Panc1 (cell line): ENCODE measurements around the gene MYO7A. TPM values are rescaled to one million over a fixed set of nuclear protein-coding genes. Genes with fewer than 3 reads are reported as not detected.

Experiments
- ATAC-seq: fragments of 200-7000 bp; cut with Tn5 transposase; 2 replicates; pipeline ENCODE4 v1.9.1; 2020; ENCODE audit warnings: mild to moderate bottlenecking, moderate library complexity
- BruUV-seq: library from RNA; stranded (reverse); fragments of 400-500 nt; replicated peaks from 2 replicates; lab custom pipeline; 2021; lab: Mats Ljungman, UMichigan
- CTCF ChIA-PET: fragments of 300-600 bp; sonication (Branson Sonifier 250); formaldehyde crosslinking; loops from one replicate; lab custom pipeline; 2022; ENCODE audit warnings: antibody characterized with exemption; lab: Charles Lee
- POLR2A ChIA-PET: fragments of 300-600 bp; sonication (Branson Sonifier 250); formaldehyde crosslinking; loops from one replicate; lab custom pipeline; 2022; ENCODE audit warnings: antibody characterized with exemption; lab: Charles Lee
- DNase-seq: peaks from one replicate; pipeline ENCODE4 v3.0.0-alpha.2; 2010; ENCODE audit warnings: low read depth, low spot score
- H3K27ac ChIP-seq: 2 replicates; pipeline ENCODE4 v1.5.1; 2011; ENCODE audit warnings: mild to moderate bottlenecking, low read length, inconsistent platforms
- H3K27me3 ChIP-seq: fragments of 200-500 bp; sonication (Bioruptor generic); 2 replicates; pipeline ENCODE4 v1.6.0; 2014; ENCODE audit warnings: low read length, inconsistent platforms; ENCODE audit not compliant: control insufficient read depth, insufficient read depth
- H3K36me3 ChIP-seq: fragments of 200-500 bp; sonication (Bioruptor generic); 2 replicates; pipeline ENCODE4 v1.5.1; 2014; ENCODE audit warnings: inconsistent platforms, mild to moderate bottlenecking, low read length, moderate library complexity; ENCODE audit not compliant: control insufficient read depth, insufficient read depth
- H3K4me1 ChIP-seq: 2 replicates; pipeline ENCODE4 v1.5.1; 2011; ENCODE audit warnings: inconsistent platforms, mild to moderate bottlenecking, low read length, moderate library complexity; ENCODE audit not compliant: control insufficient read depth, insufficient read depth
- H3K4me3 ChIP-seq, 2 experiments: 2 replicates each; pipeline ENCODE4 v1.5.1; 2011 to 2012; ENCODE audit warnings: low read depth in 2 of 2, low read length in 2 of 2, mild to moderate bottlenecking in 2 of 2, inconsistent platforms in 1 of 2, moderate library complexity in 1 of 2
- H3K9me3 ChIP-seq: fragments of 200-500 bp; sonication (Bioruptor generic); 2 replicates; pipeline ENCODE4 v1.5.1; 2014; ENCODE audit warnings: low read depth, mild to moderate bottlenecking, inconsistent platforms, low read length, moderate library complexity; ENCODE audit not compliant: control insufficient read depth, insufficient read depth
- POLR2AphosphoS5 ChIP-seq: IDR thresholded peaks from 2 replicates; pipeline ENCODE4 v1.6.1; 2012; ENCODE audit warnings: mild to moderate bottlenecking, low read depth, low read length, moderate library complexity
- SIN3A ChIP-seq: IDR thresholded peaks from 2 replicates; pipeline ENCODE4 v1.6.1; 2012; ENCODE audit warnings: low read depth, mild to moderate bottlenecking, low read length, moderate library complexity, borderline replicate concordance; ENCODE audit not compliant: insufficient read depth
- TCF7L2 ChIP-seq: IDR thresholded peaks from 2 replicates; pipeline ENCODE4 v1.6.1; 2011; ENCODE audit warnings: mild to moderate bottlenecking, low read depth, low read length, inconsistent platforms
- in situ Hi-C: cut with HindIII; loops from 2 replicates; pipeline ENCODE4 v1.10.0; 2016; ENCODE audit warnings: low sequenced_read_pairs, low pct_unique_long_range_greater_than_20kb
- intact Hi-C: fragments of 100-400 bp; cut with micrococcal nuclease; formaldehyde crosslinking; loops from one replicate; pipeline ENCODE4 v1.10.0; 2022; ENCODE audit not compliant: unreplicated experiment
- total RNA-seq: library from RNA; stranded (reverse); gene quantifications from one replicate; pipeline ENCODE4 v1.2.1, GENCODE V29; 2021; ENCODE audit not compliant: unreplicated experiment
- TF ChIP-seq, protein P1 (sequence below), 2 experiments: IDR thresholded peaks; 2 replicates each; pipeline ENCODE4 v1.6.1; 2011 to 2012; ENCODE audit warnings: low read depth in 2 of 2, control low read depth in 1 of 2, low read length in 1 of 2, mild to moderate bottlenecking in 1 of 2, moderate library complexity in 1 of 2; ENCODE audit not compliant: insufficient read depth in 1 of 2
- TF ChIP-seq, protein P2 (sequence below): fragments of 450-650 bp; IDR thresholded peaks from 2 replicates; pipeline ENCODE4 v1.5.1; 2017; ENCODE audit warnings: mild to moderate bottlenecking

The MYO7A gene
- total RNA-seq, 1 experiment from 2014 or later, result 1.3 TPM

DNA sequence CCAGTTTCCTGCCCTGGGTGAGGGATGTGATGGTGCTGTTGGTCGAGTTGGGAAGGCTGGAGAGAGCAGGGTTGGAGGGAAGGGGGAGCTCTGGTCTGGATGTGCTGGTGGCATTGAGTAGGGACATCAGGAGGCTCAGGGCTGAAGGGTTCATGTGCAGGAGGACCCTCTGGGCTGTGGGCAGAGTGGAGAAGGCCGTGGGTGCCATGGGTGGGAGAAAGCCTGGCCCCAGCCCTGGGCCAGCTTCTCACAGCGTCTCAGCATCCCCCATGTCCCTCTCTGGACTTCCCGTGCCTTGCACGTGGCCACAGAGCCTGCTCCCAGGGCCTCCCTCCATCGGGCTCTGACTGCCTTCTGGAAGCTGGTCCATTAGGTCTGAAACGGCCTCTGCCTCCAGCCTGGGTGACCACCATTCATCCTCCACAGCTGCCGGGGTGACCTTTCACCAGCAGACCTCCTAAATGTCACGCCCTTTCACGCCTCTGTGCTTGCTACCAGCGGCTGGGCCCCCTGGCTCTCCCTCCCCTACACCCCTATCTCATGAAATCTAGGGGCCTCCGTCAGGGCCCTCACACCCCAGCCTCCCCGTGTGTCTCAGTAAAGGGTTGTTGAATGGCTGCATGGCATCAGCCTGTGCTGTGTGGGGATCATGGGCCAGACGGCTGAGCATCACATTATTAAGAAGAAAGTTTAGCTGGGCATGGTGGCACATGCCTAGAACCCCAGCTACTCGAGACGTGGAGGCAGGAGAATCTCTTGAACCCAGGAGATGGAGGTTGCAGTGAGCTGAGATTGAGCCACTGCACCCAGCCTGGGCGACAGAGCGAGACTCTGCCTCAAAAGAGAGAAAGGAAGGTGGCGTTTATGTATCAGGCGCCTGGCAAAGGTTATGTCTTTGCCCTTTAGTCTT is 25.5 kb downstream of the MYO7A start:
- Histone ChIP-seq H3K27me3 (no peaks in the 10 kb centered on the region), H3K27ac (no peak overlapping the region), H3K4me3 (no peak overlapping the region), H3K36me3 (no peaks in the 10 kb centered on the region), H3K9me3 (no peaks in the 10 kb centered on the region), H3K4me1 (no peaks in the 10 kb centered on the region)
- TF ChIP-seq, protein P1, sequence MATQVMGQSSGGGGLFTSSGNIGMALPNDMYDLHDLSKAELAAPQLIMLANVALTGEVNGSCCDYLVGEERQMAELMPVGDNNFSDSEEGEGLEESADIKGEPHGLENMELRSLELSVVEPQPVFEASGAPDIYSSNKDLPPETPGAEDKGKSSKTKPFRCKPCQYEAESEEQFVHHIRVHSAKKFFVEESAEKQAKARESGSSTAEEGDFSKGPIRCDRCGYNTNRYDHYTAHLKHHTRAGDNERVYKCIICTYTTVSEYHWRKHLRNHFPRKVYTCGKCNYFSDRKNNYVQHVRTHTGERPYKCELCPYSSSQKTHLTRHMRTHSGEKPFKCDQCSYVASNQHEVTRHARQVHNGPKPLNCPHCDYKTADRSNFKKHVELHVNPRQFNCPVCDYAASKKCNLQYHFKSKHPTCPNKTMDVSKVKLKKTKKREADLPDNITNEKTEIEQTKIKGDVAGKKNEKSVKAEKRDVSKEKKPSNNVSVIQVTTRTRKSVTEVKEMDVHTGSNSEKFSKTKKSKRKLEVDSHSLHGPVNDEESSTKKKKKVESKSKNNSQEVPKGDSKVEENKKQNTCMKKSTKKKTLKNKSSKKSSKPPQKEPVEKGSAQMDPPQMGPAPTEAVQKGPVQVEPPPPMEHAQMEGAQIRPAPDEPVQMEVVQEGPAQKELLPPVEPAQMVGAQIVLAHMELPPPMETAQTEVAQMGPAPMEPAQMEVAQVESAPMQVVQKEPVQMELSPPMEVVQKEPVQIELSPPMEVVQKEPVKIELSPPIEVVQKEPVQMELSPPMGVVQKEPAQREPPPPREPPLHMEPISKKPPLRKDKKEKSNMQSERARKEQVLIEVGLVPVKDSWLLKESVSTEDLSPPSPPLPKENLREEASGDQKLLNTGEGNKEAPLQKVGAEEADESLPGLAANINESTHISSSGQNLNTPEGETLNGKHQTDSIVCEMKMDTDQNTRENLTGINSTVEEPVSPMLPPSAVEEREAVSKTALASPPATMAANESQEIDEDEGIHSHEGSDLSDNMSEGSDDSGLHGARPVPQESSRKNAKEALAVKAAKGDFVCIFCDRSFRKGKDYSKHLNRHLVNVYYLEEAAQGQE (IDR thresholded peaks at IDR 0.05; ENCODE audit: insufficient read depth in 1 of 2, low read depth in 2 of 2, low read length in 1 of 2), result no peak
- TF ChIP-seq TCF7L2 (no peak), SIN3A (no peak), POLR2AphosphoS5 (no peak)
- TF ChIP-seq, protein P2, sequence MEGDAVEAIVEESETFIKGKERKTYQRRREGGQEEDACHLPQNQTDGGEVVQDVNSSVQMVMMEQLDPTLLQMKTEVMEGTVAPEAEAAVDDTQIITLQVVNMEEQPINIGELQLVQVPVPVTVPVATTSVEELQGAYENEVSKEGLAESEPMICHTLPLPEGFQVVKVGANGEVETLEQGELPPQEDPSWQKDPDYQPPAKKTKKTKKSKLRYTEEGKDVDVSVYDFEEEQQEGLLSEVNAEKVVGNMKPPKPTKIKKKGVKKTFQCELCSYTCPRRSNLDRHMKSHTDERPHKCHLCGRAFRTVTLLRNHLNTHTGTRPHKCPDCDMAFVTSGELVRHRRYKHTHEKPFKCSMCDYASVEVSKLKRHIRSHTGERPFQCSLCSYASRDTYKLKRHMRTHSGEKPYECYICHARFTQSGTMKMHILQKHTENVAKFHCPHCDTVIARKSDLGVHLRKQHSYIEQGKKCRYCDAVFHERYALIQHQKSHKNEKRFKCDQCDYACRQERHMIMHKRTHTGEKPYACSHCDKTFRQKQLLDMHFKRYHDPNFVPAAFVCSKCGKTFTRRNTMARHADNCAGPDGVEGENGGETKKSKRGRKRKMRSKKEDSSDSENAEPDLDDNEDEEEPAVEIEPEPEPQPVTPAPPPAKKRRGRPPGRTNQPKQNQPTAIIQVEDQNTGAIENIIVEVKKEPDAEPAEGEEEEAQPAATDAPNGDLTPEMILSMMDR, result no peak
- intact Hi-C loops, result no loop called here
- ChIA-PET POLR2A (no interaction called here), CTCF (interaction anchor here (0.7 kb wide), 1 partner anchor 26 kb away, joined by 3 read pairs; no protein-coding TSS in a partner anchor)
- in situ Hi-C loops, result no loop called here
- DNase-seq (no peak), ATAC-seq (no peak)
- no TSS peak for BruUV-seq

DNA sequence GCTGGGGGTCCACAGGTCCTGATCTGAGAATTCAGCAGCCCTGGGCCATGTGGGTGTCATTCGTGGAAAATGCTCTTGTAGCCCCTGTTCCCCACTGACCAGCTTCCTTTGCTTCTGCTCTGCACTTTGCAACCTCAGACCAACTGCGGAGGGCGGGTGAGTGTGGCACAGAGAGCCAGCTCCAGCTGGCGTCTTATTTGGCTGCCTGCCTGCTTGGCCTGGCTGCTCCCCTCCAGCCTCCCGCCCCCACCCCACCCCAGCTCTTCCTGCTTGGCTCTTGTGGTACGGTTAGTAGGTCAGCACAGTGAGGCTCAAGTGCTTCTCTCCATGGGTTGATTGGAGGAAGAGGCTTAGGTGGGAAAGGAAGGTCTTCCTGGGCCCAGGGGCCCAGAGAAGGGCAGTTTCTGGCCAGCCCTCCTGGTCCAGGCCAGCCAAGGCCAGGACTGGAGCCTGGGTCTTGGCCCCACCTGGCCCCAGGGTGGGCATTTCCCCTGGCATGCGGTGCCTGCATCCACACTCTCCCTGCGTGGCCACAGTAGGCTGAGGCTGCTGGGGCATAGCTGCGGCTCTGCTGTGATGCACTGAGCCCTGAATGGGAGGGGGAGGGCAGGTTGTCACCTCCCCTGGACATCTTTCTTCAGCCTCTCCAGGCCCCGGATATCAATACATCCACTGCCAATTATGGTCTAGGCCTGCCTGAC is 26.5 kb downstream of the MYO7A start:
- no peaks in the 10 kb centered on the region for H3K36me3 ChIP-seq
- ATAC-seq, result no peak
- no peak overlapping the region for H3K4me3 ChIP-seq
- in situ Hi-C loops (no loop called here), intact Hi-C loops (no loop called here)
- H3K9me3 ChIP-seq, result no peaks in the 10 kb centered on the region
- no peaks in the 10 kb centered on the region for H3K27me3 ChIP-seq
- H3K4me1 ChIP-seq, result no peaks in the 10 kb centered on the region
- ChIA-PET CTCF (no interaction called here), POLR2A (no interaction called here)
- no TSS peak for BruUV-seq
- no peak for DNase-seq
- H3K27ac ChIP-seq, result no peak overlapping the region
- TF ChIP-seq, protein P2, result no peak
- TF ChIP-seq POLR2AphosphoS5 (no peak), TCF7L2 (no peak), SIN3A (no peak)
- TF ChIP-seq, protein P1 (IDR thresholded peaks at IDR 0.05; ENCODE audit: insufficient read depth in 1 of 2, low read depth in 2 of 2, low read length in 1 of 2), result no peak
